ENCODE results near the gene KMT2A.
"Not testable (repeated sequence)": the region's sequence is repeated elsewhere in the genome, so short reads cannot be mapped to it uniquely, and the experiment has no call there.

KMT2A gene

DNA sequence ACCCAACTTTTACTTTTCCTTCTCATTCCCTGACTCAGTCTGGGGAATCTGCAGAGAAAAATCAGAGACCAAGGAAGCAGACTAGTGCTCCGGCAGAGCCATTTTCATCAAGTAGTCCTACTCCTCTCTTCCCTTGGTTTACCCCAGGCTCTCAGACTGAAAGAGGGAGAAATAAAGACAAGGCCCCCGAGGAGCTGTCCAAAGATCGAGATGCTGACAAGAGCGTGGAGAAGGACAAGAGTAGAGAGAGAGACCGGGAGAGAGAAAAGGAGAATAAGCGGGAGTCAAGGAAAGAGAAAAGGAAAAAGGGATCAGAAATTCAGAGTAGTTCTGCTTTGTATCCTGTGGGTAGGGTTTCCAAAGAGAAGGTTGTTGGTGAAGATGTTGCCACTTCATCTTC is 37.2 kb downstream of the KMT2A start:
- DNase-seq (ENCODE audit: insufficient read length, low spot score) (no peak), FAIRE-seq (no peak)
- no peak for TF ChIP-seq SPI1 (IDR thresholded peaks at IDR 0.05; ENCODE audit: low read depth, low read length)
- no peak for TF ChIP-seq POLR2A (IDR thresholded peaks at IDR 0.05; ENCODE audit: low read depth, low read length)
- no peak for TF ChIP-seq POLR2AphosphoS5 (IDR thresholded peaks at IDR 0.05; ENCODE audit: low read depth, low read length)
- TF ChIP-seq POU2F2 (IDR thresholded peaks at IDR 0.05; ENCODE audit: low read depth, low read length) = no peak
- TF ChIP-seq PAX5 (IDR thresholded peaks at IDR 0.05; ENCODE audit: insufficient read depth, low read length, severe bottlenecking) = no peak

DNA sequence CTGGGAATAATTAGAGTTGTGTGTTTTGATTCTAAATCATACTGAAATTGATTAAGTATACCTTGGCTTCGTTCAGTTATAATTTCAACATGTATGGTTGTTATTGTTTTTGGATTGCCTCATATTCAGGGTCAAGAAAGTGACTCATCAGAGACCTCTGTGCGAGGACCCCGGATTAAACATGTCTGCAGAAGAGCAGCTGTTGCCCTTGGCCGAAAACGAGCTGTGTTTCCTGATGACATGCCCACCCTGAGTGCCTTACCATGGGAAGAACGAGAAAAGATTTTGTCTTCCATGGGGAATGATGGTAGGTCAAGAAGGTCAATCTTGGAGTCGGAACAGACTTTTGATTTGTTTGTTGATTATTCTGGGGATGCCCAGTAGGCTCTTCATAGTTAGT is 40.4 kb downstream of the KMT2A start:
- DNase-seq (ENCODE audit: insufficient read length, low spot score) = no peak
- TF ChIP-seq PAX5 (IDR thresholded peaks at IDR 0.05; ENCODE audit: insufficient read depth, low read length, severe bottlenecking) (no peak), POU2F2 (IDR thresholded peaks at IDR 0.05; ENCODE audit: low read depth, low read length) (no peak), POLR2A (IDR thresholded peaks at IDR 0.05; ENCODE audit: low read depth, low read length) (no peak), POLR2AphosphoS5 (IDR thresholded peaks at IDR 0.05; ENCODE audit: low read depth, low read length) (no peak), SPI1 (IDR thresholded peaks at IDR 0.05; ENCODE audit: low read depth, low read length) (no peak), TAF1 (IDR thresholded peaks at IDR 0.05; ENCODE audit: low read depth, low read length) (no peak)
- FAIRE-seq = no peak

DNA sequence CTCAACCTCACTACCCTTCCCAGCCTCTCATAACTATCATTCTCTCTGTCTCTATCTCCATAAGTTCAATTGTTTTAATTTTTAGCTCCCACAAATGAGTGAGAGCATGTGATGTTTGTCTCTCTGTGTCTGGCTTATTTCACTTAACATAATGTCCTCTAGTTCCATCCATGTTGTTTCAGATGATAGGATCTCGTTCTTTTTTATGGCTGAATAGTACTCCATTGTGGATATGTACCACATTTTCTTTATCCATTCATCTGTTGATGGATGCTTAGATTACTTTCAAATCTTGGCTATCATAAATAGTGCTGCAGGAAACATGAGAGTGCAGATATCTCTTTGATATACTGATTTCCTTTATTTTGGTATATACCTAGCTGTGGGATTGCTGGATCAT is 44.9 kb downstream of the KMT2A start:
- DNase-seq (ENCODE audit: insufficient read length, low spot score) = not testable (repeated sequence)
- FAIRE-seq = peak; percentile 82

DNA sequence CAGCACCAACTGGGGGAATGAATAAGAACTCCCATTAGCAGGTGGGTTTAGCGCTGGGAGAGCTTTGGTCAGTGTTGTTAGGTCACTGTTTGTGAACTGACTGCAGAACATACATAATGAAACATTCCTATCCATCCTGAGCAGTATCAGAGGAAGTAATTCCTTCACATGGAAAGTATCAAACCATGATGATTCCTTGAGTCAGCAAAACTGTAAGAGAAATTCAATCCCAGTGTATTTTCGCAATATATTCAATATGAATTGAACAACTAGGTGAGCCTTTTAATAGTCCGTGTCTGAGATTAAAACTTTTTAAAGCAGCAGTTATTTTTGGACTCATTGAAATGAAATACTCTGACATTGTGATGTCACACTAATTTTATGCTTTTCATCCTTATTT is 48.1 kb downstream of the KMT2A start:
- TF ChIP-seq POLR2AphosphoS5 (IDR thresholded peaks at IDR 0.05; ENCODE audit: low read depth, low read length) (no peak), TAF1 (IDR thresholded peaks at IDR 0.05; ENCODE audit: low read depth, low read length) (no peak), SPI1 (IDR thresholded peaks at IDR 0.05; ENCODE audit: low read depth, low read length) (no peak), PAX5 (IDR thresholded peaks at IDR 0.05; ENCODE audit: insufficient read depth, low read length, severe bottlenecking) (no peak), POU2F2 (IDR thresholded peaks at IDR 0.05; ENCODE audit: low read depth, low read length) (no peak), POLR2A (IDR thresholded peaks at IDR 0.05; ENCODE audit: low read depth, low read length) (no peak)
- FAIRE-seq (no peak), DNase-seq (ENCODE audit: insufficient read length, low spot score) (no peak)

DNA sequence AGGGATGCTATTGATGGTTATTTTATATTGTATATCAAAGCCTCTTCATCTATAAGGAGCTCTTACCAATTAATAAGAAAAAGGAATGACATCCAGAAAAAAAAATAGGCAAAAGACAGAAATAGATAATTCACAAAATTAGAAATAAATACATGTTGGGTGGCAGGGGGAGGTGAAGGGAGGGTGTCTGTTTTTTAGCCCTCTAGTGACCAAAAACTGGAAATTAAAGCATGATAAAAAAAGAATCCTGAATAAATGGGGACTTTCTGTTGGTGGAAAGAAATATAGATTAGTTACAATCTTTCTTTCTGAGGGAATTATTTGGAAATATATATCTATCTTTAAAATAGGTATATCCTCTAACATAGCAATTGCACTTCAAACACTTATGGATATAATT is 49.0 kb downstream of the KMT2A start:
- peak; percentile 12 for DNase-seq (ENCODE audit: insufficient read length, low spot score)
- TF ChIP-seq SPI1 (IDR thresholded peaks at IDR 0.05; ENCODE audit: low read depth, low read length) (no peak), POLR2A (IDR thresholded peaks at IDR 0.05; ENCODE audit: low read depth, low read length) (no peak), PAX5 (IDR thresholded peaks at IDR 0.05; ENCODE audit: insufficient read depth, low read length, severe bottlenecking) (no peak), POLR2AphosphoS5 (IDR thresholded peaks at IDR 0.05; ENCODE audit: low read depth, low read length) (no peak), POU2F2 (IDR thresholded peaks at IDR 0.05; ENCODE audit: low read depth, low read length) (no peak), TAF1 (IDR thresholded peaks at IDR 0.05; ENCODE audit: low read depth, low read length) (no peak)
- no peak for FAIRE-seq

DNA sequence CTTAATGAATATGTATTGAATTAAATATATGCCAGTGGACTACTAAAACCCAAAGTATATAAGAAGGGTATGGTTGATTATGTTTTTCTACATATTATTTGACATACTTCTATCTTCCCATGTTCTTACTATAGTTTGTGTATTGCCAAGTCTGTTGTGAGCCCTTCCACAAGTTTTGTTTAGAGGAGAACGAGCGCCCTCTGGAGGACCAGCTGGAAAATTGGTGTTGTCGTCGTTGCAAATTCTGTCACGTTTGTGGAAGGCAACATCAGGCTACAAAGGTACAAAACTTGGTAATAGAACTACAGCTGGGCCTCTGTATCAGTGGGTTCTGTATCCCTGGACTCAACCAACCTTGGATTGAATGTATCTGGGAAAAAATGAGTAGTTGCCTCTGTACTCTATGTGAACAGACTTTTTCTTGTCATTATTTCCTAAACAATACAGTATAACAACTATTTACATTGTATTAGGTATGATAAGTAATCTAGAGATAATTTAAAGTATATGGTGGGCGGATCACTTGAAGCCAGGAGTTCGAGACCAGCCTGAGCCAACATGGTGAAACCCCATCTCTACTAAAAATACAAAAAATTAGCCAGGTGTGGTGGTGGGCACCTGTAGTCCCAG is 52.3 kb downstream of the KMT2A start:
- DNase-seq (ENCODE audit: insufficient read length, low spot score) (peak; percentile 39), FAIRE-seq (peak; percentile 92)
- TF ChIP-seq POLR2A (IDR thresholded peaks at IDR 0.05; ENCODE audit: low read depth, low read length) (no peak), PAX5 (IDR thresholded peaks at IDR 0.05; ENCODE audit: insufficient read depth, low read length, severe bottlenecking) (no peak), POU2F2 (IDR thresholded peaks at IDR 0.05; ENCODE audit: low read depth, low read length) (no peak), SPI1 (IDR thresholded peaks at IDR 0.05; ENCODE audit: low read depth, low read length) (no peak), TAF1 (IDR thresholded peaks at IDR 0.05; ENCODE audit: low read depth, low read length) (no peak), POLR2AphosphoS5 (IDR thresholded peaks at IDR 0.05; ENCODE audit: low read depth, low read length) (no peak)

DNA sequence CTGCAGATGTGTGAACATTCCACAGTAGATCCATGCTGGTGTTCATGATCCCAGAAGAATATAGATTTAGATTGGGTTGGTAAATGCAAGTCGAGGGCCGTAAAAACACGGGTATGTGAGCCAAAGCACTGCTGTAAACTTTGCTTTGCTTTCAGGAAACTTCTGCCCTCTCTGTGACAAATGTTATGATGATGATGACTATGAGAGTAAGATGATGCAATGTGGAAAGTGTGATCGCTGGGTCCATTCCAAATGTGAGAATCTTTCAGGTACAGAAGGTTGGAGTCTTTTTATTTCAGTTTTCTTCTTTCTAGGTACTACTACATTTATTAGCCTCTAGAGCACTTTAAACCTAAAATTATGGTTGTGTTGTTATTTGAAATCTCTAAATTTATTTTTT is 54.7 kb downstream of the KMT2A start:
- TF ChIP-seq POU2F2 (IDR thresholded peaks at IDR 0.05; ENCODE audit: low read depth, low read length) (no peak), PAX5 (IDR thresholded peaks at IDR 0.05; ENCODE audit: insufficient read depth, low read length, severe bottlenecking) (no peak), POLR2A (IDR thresholded peaks at IDR 0.05; ENCODE audit: low read depth, low read length) (no peak), POLR2AphosphoS5 (IDR thresholded peaks at IDR 0.05; ENCODE audit: low read depth, low read length) (no peak), SPI1 (IDR thresholded peaks at IDR 0.05; ENCODE audit: low read depth, low read length) (no peak), TAF1 (IDR thresholded peaks at IDR 0.05; ENCODE audit: low read depth, low read length) (no peak)
- FAIRE-seq (peak; percentile 28), DNase-seq (ENCODE audit: insufficient read length, low spot score) (no peak)

DNA sequence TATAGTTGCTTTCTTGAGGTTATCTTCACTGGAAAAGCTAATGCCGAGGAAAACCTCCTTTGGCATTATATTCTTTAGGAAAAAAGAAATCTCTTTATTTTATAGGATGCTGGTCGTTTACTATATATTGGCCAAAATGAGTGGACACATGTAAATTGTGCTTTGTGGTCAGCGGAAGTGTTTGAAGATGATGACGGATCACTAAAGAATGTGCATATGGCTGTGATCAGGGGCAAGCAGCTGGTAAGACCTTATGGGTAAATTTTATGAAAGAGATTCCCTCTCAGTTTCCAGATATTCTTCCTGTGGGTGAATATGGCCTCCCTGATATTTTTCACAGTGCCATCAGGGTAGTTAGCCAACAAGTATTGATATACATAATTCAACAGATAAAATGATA is 61.5 kb downstream of the KMT2A start:
- TF ChIP-seq POU2F2 (IDR thresholded peaks at IDR 0.05; ENCODE audit: low read depth, low read length) = no peak
- no peak for TF ChIP-seq POLR2AphosphoS5 (IDR thresholded peaks at IDR 0.05; ENCODE audit: low read depth, low read length)
- no peak for TF ChIP-seq TAF1 (IDR thresholded peaks at IDR 0.05; ENCODE audit: low read depth, low read length)
- no peak for TF ChIP-seq PAX5 (IDR thresholded peaks at IDR 0.05; ENCODE audit: insufficient read depth, low read length, severe bottlenecking)
- TF ChIP-seq POLR2A (IDR thresholded peaks at IDR 0.05; ENCODE audit: low read depth, low read length) = no peak
- no peak for TF ChIP-seq SPI1 (IDR thresholded peaks at IDR 0.05; ENCODE audit: low read depth, low read length)
- DNase-seq (ENCODE audit: insufficient read length, low spot score) (no peak), FAIRE-seq (no peak)

DNA sequence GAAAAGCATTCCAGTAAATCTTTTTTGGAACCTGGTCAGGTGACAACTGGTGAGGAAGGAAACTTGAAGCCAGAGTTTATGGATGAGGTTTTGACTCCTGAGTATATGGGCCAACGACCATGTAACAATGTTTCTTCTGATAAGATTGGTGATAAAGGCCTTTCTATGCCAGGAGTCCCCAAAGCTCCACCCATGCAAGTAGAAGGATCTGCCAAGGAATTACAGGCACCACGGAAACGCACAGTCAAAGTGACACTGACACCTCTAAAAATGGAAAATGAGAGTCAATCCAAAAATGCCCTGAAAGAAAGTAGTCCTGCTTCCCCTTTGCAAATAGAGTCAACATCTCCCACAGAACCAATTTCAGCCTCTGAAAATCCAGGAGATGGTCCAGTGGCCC is 66.9 kb downstream of the KMT2A start:
- TF ChIP-seq SPI1 (IDR thresholded peaks at IDR 0.05; ENCODE audit: low read depth, low read length) = no peak
- no peak for TF ChIP-seq POLR2AphosphoS5 (IDR thresholded peaks at IDR 0.05; ENCODE audit: low read depth, low read length)
- no peak for TF ChIP-seq TAF1 (IDR thresholded peaks at IDR 0.05; ENCODE audit: low read depth, low read length)
- no peak for TF ChIP-seq PAX5 (IDR thresholded peaks at IDR 0.05; ENCODE audit: insufficient read depth, low read length, severe bottlenecking)
- no peak for TF ChIP-seq POU2F2 (IDR thresholded peaks at IDR 0.05; ENCODE audit: low read depth, low read length)
- TF ChIP-seq POLR2A (IDR thresholded peaks at IDR 0.05; ENCODE audit: low read depth, low read length) = no peak
- FAIRE-seq = no peak
- DNase-seq (ENCODE audit: insufficient read length, low spot score) = no peak

DNA sequence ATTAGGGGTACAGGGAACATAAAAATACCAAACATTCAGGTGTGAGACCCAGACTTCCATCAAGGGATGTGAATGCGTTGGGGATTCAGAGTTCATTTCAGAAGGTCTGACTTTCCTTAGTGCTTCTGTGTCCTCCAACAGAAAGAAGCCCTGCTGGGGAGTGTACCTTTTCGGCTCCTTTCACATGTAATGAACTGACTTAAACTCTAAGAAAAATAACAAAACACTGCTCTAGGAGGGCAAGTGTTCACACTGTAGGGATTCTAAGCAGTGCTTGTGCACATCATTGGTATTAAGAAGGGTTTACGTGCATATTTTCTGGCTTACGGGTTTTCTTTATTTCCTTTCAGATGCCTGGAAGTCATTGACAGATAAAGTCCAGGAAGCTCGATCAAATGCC is 75.3 kb downstream of the KMT2A start:
- TF ChIP-seq POU2F2 (IDR thresholded peaks at IDR 0.05; ENCODE audit: low read depth, low read length) = no peak
- no peak for TF ChIP-seq POLR2AphosphoS5 (IDR thresholded peaks at IDR 0.05; ENCODE audit: low read depth, low read length)
- no peak for TF ChIP-seq PAX5 (IDR thresholded peaks at IDR 0.05; ENCODE audit: insufficient read depth, low read length, severe bottlenecking)
- TF ChIP-seq TAF1 (IDR thresholded peaks at IDR 0.05; ENCODE audit: low read depth, low read length) = no peak
- TF ChIP-seq SPI1 (IDR thresholded peaks at IDR 0.05; ENCODE audit: low read depth, low read length) = no peak
- FAIRE-seq (no peak), DNase-seq (ENCODE audit: insufficient read length, low spot score) (no peak)
